H1 (cell line): ENCODE data around the gene THSD1. TPM values are rescaled to one million over a fixed set of nuclear protein-coding genes. Genes with fewer than 3 reads are reported as not detected.

ENCODE experiments used
- CTCF ChIA-PET: fragments of 300-600 bp; sonication (Branson Sonifier 250); formaldehyde crosslinking; loops from one replicate; lab custom pipeline; 2021; ENCODE audit not compliant: partially characterized antibody; lab: Charles Lee
- POLR2A ChIA-PET: fragments of 300-600 bp; sonication (Branson Sonifier 250); formaldehyde crosslinking; loops from one replicate; lab custom pipeline; 2021; ENCODE audit warnings: inconsistent platforms; ENCODE audit not compliant: partially characterized antibody; lab: Charles Lee
- DNase-seq, 2 experiments: peaks; one replicate each; pipeline versions ENCODE4 v3.0.0 to v3.0.0-alpha.2; 2010 to 2022; ENCODE audit warnings: low spot score in 2 of 2, low read depth in 1 of 2, mixed read lengths in 1 of 2
- FAIRE-seq: peaks from 2 replicates; lab custom pipeline; 2011; peaks lifted over from hg19 to GRCh38; lab: Jason Lieb, UNC
- H2AFZ ChIP-seq: 2 replicates; pipeline ENCODE4 v1.8.1; 2012; ENCODE audit warnings: low read length, inconsistent platforms
- H2AK5ac ChIP-seq: 2 replicates; pipeline ENCODE4 v1.6.1; 2013; ENCODE audit warnings: low read depth, low read length
- H2BK120ac ChIP-seq: replicated peaks from 2 replicates; pipeline ENCODE3; 2013; ENCODE audit warnings: low read depth, low read length, inconsistent platforms
- H2BK12ac ChIP-seq: 2 replicates; pipeline ENCODE4 v1.6.1; 2013; ENCODE audit warnings: low read depth, low read length
- H2BK15ac ChIP-seq: 2 replicates; pipeline ENCODE4 v1.6.1; 2013; ENCODE audit warnings: low read length
- H2BK20ac ChIP-seq: 2 replicates; pipeline ENCODE4 v1.6.1; 2013; ENCODE audit warnings: low read length
- H2BK5ac ChIP-seq: 2 replicates; pipeline ENCODE4 v1.6.1; 2013; ENCODE audit warnings: low read depth, low read length
- H3K14ac ChIP-seq: 2 replicates; pipeline ENCODE4 v1.6.1; 2013; ENCODE audit warnings: inconsistent platforms; ENCODE audit not compliant: insufficient read length
- H3K18ac ChIP-seq: 2 replicates; pipeline ENCODE4 v1.6.1; 2013; ENCODE audit warnings: low read length; ENCODE audit errors: extremely low read depth
- H3K23ac ChIP-seq: 2 replicates; pipeline ENCODE4 v1.6.1; 2013; ENCODE audit warnings: inconsistent platforms; ENCODE audit not compliant: insufficient read length
- H3K23me2 ChIP-seq: 2 replicates; pipeline ENCODE4 v1.6.1; 2013; ENCODE audit warnings: low read depth, low read length
- H3K27ac ChIP-seq: 2 replicates; pipeline ENCODE4 v1.6.1; 2011; ENCODE audit warnings: low read depth, low read length, inconsistent platforms
- H3K27me3 ChIP-seq, 4 experiments: replicated peaks in 1 of 4; 1 replicate in 1 of 4; 2 replicates in 3 of 4; pipeline versions ENCODE4 v1.6.1 to v1.8.1; 2011 to 2013; ENCODE audit warnings: low read length in 3 of 4, mild to moderate bottlenecking in 3 of 4, inconsistent platforms in 2 of 4, mixed read lengths in 2 of 4, moderate library complexity in 1 of 4; ENCODE audit not compliant: control insufficient read depth in 3 of 4, insufficient read depth in 3 of 4; ENCODE audit errors: extremely low read depth in 1 of 4
- H3K36me3 ChIP-seq, 4 experiments: 2 replicates each; pipeline versions ENCODE4 v1.6.1 to v1.8.1; 2011 to 2013; ENCODE audit warnings: mild to moderate bottlenecking in 4 of 4, low read length in 3 of 4, moderate library complexity in 2 of 4, control low read depth in 1 of 4, inconsistent platforms in 1 of 4; ENCODE audit not compliant: insufficient read depth in 4 of 4, control insufficient read depth in 2 of 4
- H3K4ac ChIP-seq: replicated peaks from 2 replicates; pipeline ENCODE3; 2013; ENCODE audit warnings: low read length, low read depth, mixed read lengths, inconsistent platforms; ENCODE audit not compliant: insufficient read length
- H3K4me1 ChIP-seq, 4 experiments: replicated peaks in 1 of 4; 1 replicate in 1 of 4; 2 replicates in 3 of 4; pipeline versions ENCODE4 v1.6.1 to v1.8.1; 2011 to 2013; ENCODE audit warnings: low read length in 3 of 4, inconsistent platforms in 2 of 4, mixed read lengths in 1 of 4; ENCODE audit not compliant: insufficient read depth in 4 of 4, control insufficient read depth in 3 of 4
- H3K4me2 ChIP-seq, 2 experiments: 2 replicates each; pipeline versions ENCODE4 v1.6.1 to v1.8.1; 2011 to 2013; ENCODE audit warnings: low read depth in 2 of 2, low read length in 2 of 2, control low read depth in 1 of 2, inconsistent platforms in 1 of 2, mild to moderate bottlenecking in 1 of 2; ENCODE audit not compliant: insufficient read depth in 1 of 2
- H3K4me3 ChIP-seq, 4 experiments: fragments of 200-600, 300-600 bp in 1 of 4; sonication (generic), shearing (Covaris generic), sonication (Bioruptor Twin) in 1 of 4; 2 replicates each; pipeline versions ENCODE4 v1.5.1 to v1.8.1; 2011 to 2016; ENCODE audit warnings: low read length in 4 of 4, low read depth in 3 of 4, control low read depth in 2 of 4, inconsistent platforms in 2 of 4, mild to moderate bottlenecking in 2 of 4, mixed read lengths in 1 of 4, moderate library complexity in 1 of 4; ENCODE audit not compliant: insufficient read depth in 2 of 4; ENCODE audit errors: extremely low read depth in 1 of 4
- H3K56ac ChIP-seq: replicated peaks from 2 replicates; pipeline ENCODE3; 2013; ENCODE audit warnings: low read depth, mild to moderate bottlenecking, mixed read lengths, low read length, inconsistent platforms; ENCODE audit not compliant: insufficient read length
- H3K79me1 ChIP-seq: 2 replicates; pipeline ENCODE4 v1.6.1; 2013; ENCODE audit warnings: low read depth, low read length, control low read depth
- H3K79me2 ChIP-seq, 2 experiments: 2 replicates each; pipeline versions ENCODE4 v1.6.1 to v1.8.1; 2012 to 2013; ENCODE audit warnings: low read length in 2 of 2, mild to moderate bottlenecking in 2 of 2, inconsistent platforms in 1 of 2; ENCODE audit not compliant: insufficient read depth in 2 of 2, control insufficient read depth in 1 of 2
- H3K9ac ChIP-seq, 4 experiments: replicated peaks in 1 of 4; 1 replicate in 1 of 4; 2 replicates in 3 of 4; pipeline versions ENCODE4 v1.6.1 to v1.8.1; 2011 to 2013; ENCODE audit warnings: low read depth in 3 of 4, low read length in 3 of 4, control low read depth in 2 of 4, mild to moderate bottlenecking in 2 of 4, moderate library complexity in 2 of 4, inconsistent platforms in 1 of 4; ENCODE audit errors: extremely low read depth in 1 of 4
- H3K9me3 ChIP-seq, 2 experiments: 2 replicates each; pipeline versions ENCODE4 v1.6.1 to v1.8.1; 2012 to 2013; ENCODE audit warnings: mild to moderate bottlenecking in 2 of 2, moderate library complexity in 2 of 2, control low read depth in 1 of 2, inconsistent platforms in 1 of 2, low read depth in 1 of 2, low read length in 1 of 2, mixed read lengths in 1 of 2; ENCODE audit not compliant: insufficient read depth in 2 of 2
- H4K20me1 ChIP-seq, 2 experiments: replicated peaks in 1 of 2; 2 replicates each; pipeline versions ENCODE3 to v1.8.1; 2011 to 2013; ENCODE audit warnings: inconsistent platforms in 2 of 2, low read length in 2 of 2, mild to moderate bottlenecking in 1 of 2; ENCODE audit not compliant: insufficient read depth in 2 of 2, control insufficient read depth in 1 of 2
- H4K5ac ChIP-seq: 2 replicates; pipeline ENCODE4 v1.6.1; 2013; ENCODE audit warnings: low read length, low read depth, mixed read lengths, inconsistent platforms; ENCODE audit not compliant: insufficient read length
- H4K8ac ChIP-seq: 2 replicates; pipeline ENCODE4 v1.8.0; 2013; ENCODE audit warnings: mild to moderate bottlenecking, moderate library complexity, low read length, inconsistent platforms; ENCODE audit not compliant: insufficient read depth; ENCODE audit errors: extremely low read depth
- H4K91ac ChIP-seq: replicated peaks from 2 replicates; pipeline ENCODE3; 2013; ENCODE audit warnings: low read length, mixed read lengths, inconsistent platforms; ENCODE audit not compliant: insufficient read length
- CTCF ChIP-seq, 3 experiments: IDR thresholded peaks; 1 replicate in 2 of 3; 2 replicates in 1 of 3; pipeline versions ENCODE4 v1.5.1 to v1.6.1; 2011; ENCODE audit warnings: low read length in 3 of 3, mild to moderate bottlenecking in 3 of 3, inconsistent platforms in 2 of 3, low read depth in 1 of 3, moderate library complexity in 1 of 3; ENCODE audit not compliant: insufficient read depth in 1 of 3; ENCODE audit errors: control extremely low read depth in 1 of 3
- NANOG ChIP-seq: IDR thresholded peaks from 2 replicates; pipeline ENCODE4 v1.6.1; 2011; ENCODE audit warnings: low read length, low read depth, mild to moderate bottlenecking, inconsistent platforms; ENCODE audit not compliant: insufficient read depth, poor library complexity, severe bottlenecking
- RAD21 ChIP-seq, 2 experiments: IDR thresholded peaks in 1 of 2; conservative IDR thresholded peaks in 1 of 2; 2 replicates each; pipeline ENCODE4 v1.6.1; 2011; ENCODE audit warnings: low read depth in 2 of 2, low read length in 2 of 2, improper control_type of control experiment in 1 of 2, inconsistent platforms in 1 of 2, mild to moderate bottlenecking in 1 of 2, moderate library complexity in 1 of 2
- USF2 ChIP-seq: IDR thresholded peaks from 2 replicates; pipeline ENCODE4 v1.6.1; 2011; ENCODE audit warnings: low read length, improper control_type of control experiment
- WGBS, 2 experiments: shearing (Covaris generic) in 1 of 2; methylation state at CpG; one replicate each; pipeline versions ENCODE4 v1.1.6 to v1.1.7; 2013 to 2015; ENCODE audit warnings: low lambda C conversion rate in 2 of 2, mixed read lengths in 2 of 2, inconsistent platforms in 1 of 2, low coverage in 1 of 2, missing lambda C conversion rate in 1 of 2; ENCODE audit not compliant: insufficient replicate concordance in 2 of 2, insufficient coverage in 1 of 2, insufficient read length in 1 of 2; ENCODE audit errors: extremely low coverage in 1 of 2, missing lambda C conversion rate in 1 of 2; 5-methylcytosine and 5-hydroxymethylcytosine counted together
- polyA plus RNA-seq, 7 experiments: library from polyadenylated mRNA; depleted of rRNA in 3 of 7; stranded (reverse) in 5 of 7; unstranded in 2 of 7; fragments of >200 nt in 5 of 7; fragments of 200-250 nt in 2 of 7; gene quantifications; 1 replicate in 5 of 7; 2 replicates in 1 of 7; 4 replicates in 1 of 7; pipeline versions ENCODE4 v1.2.1 to v1.2.3, GENCODE V29; 2011 to 2013; ENCODE audit warnings: missing spikeins in 2 of 7, mixed read lengths in 2 of 7
- total RNA-seq: library from RNA; stranded (reverse); fragmentation: NEBNext Ultra II Directional; extraction: Animal tissue kit (Norgen Biotek cat#: 25700); gene quantifications from 2 replicates; pipeline ENCODE4 v1.2.1, GENCODE V29; 2021

THSD1 gene
- total and polyA plus RNA-seq, 2 of the 8 experiments (the other 6 are each of a cell fraction or from before 2014, with no cell fraction given): 0.17 to 0.35 TPM

- H3K23ac ChIP-seq: no peak overlapping the region
- no peak overlapping the region for H3K14ac ChIP-seq
- H2BK20ac ChIP-seq: no peak overlapping the region
- H3K9ac ChIP-seq: no peak overlapping the region
- H3K9me3 ChIP-seq: no peaks in the 10 kb centered on the region
- FAIRE-seq (no peak), DNase-seq (no peak)
- no peaks in the 10 kb centered on the region for H3K23me2 ChIP-seq
- H4K91ac ChIP-seq: no peak overlapping the region
- H3K4ac ChIP-seq: no peak overlapping the region
- no peak overlapping the region for H3K56ac ChIP-seq
- no peak overlapping the region for H2BK12ac ChIP-seq
- H3K27ac ChIP-seq: no peak overlapping the region
- WGBS, 2 experiments: 77% methylated on average over 1 of the region's 1 CpG; no CpG with 5 or more reads in 1 of the 2 experiments
- no peaks in the 10 kb centered on the region for H3K4me1 ChIP-seq
- H2AK5ac ChIP-seq: no peak overlapping the region
- H3K4me3 ChIP-seq: no peak overlapping the region
- no peak overlapping the region for H2BK15ac ChIP-seq
- H2BK120ac ChIP-seq: no peak overlapping the region
- H4K8ac ChIP-seq: no peak overlapping the region
- H3K18ac ChIP-seq: no peak overlapping the region
- no peak overlapping the region for H4K5ac ChIP-seq
- no peak overlapping the region for H3K4me2 ChIP-seq
- no peaks in the 10 kb centered on the region for H3K79me2 ChIP-seq
- H4K20me1 ChIP-seq: no peaks in the 10 kb centered on the region
- TF ChIP-seq NANOG (no peak), RAD21 (IDR thresholded peaks at IDR 0.05 in 1 of 2, conservative IDR thresholded peaks at IDR 0.05 in 1 of 2; ENCODE audit: low read depth in 2 of 2, low read length in 2 of 2) (peak in 1 of 2 experiments; percentile 27; a peak in 3 of 4 replicates), CTCF (IDR thresholded peaks at IDR 0.05; ENCODE audit: control extremely low read depth in 1 of 3, insufficient read depth in 1 of 3, low read depth in 1 of 3, low read length in 3 of 3) (peak in 1 of 3 experiments; percentile 6; a peak in 1 of 4 replicates), USF2 (no peak)
- POLR2A ChIA-PET: no interaction called here
- CTCF ChIA-PET: interaction anchor here (0.6 to 0.9 kb wide), 2 partner anchors 26 to 51 kb away, joined by 3 to 5 read pairs; no protein-coding TSS in a partner anchor
- H2BK5ac ChIP-seq: no peak overlapping the region
- no peaks in the 10 kb centered on the region for H3K79me1 ChIP-seq
- H3K27me3 ChIP-seq: peaks cover 0 to 7% (median 4%) of the 10 kb centered on the region in 4 experiments; a peak in 2 of 7 replicates
- no peaks in the 10 kb centered on the region for H3K36me3 ChIP-seq
- no peak overlapping the region for H2AFZ ChIP-seq
These were observed 6.3 kb downstream of the THSD1 start for GRCh38 chr13:52399708-52400107.
